Measurements from ENCODE around the gene ROBO1.

- TF ChIP-seq ZNF280B (CRISPR knock-in tag; IDR thresholded peaks at IDR 0.05; ENCODE audit: borderline replicate concordance): no peak
- no peak for TF ChIP-seq BCLAF1 (IDR thresholded peaks at IDR 0.05)
- no peak for TF ChIP-seq ZNF318 (CRISPR knock-in tag; IDR thresholded peaks at IDR 0.05)
- no peak for TF ChIP-seq ZNF34 (CRISPR knock-in tag; IDR thresholded peaks at IDR 0.05; ENCODE audit: borderline replicate concordance)
- TF ChIP-seq ZZZ3 (CRISPR knock-in tag; IDR thresholded peaks at IDR 0.05; ENCODE audit: borderline replicate concordance): no peak
- TF ChIP-seq FOXJ3 (CRISPR knock-in tag; IDR thresholded peaks at IDR 0.05; ENCODE audit: borderline replicate concordance): no peak
- no peak for TF ChIP-seq CREB1 (IDR thresholded peaks at IDR 0.05)
- TF ChIP-seq CREB1 (CRISPR knock-in tag; IDR thresholded peaks at IDR 0.05): no peak
- no peak for TF ChIP-seq POLR2A (IDR thresholded peaks at IDR 0.05; ENCODE audit: insufficient read depth in 1 of 2, low read depth in 2 of 2, low read length in 2 of 2)
- no peak for TF ChIP-seq ZXDC (CRISPR knock-in tag; IDR thresholded peaks at IDR 0.05)
- no peak for TF ChIP-seq POLR2AphosphoS5 (IDR thresholded peaks at IDR 0.05; ENCODE audit: low read depth, low read length)
- TF ChIP-seq IKZF5 (CRISPR knock-in tag; IDR thresholded peaks at IDR 0.05): no peak
- TF ChIP-seq ZNF775 (CRISPR knock-in tag; IDR thresholded peaks at IDR 0.05; ENCODE audit: borderline replicate concordance): no peak
- no peak for TF ChIP-seq ZBTB4 (CRISPR knock-in tag; IDR thresholded peaks at IDR 0.05; ENCODE audit: borderline replicate concordance)
These were observed 531.3 kb downstream of the ROBO1 start for GRCh38 chr3:79236496-79236895.
